Astrocyte of the spinal cord (primary cell): ENCODE results near the gene ZNF697.

Experiments
- DNase-seq: peaks from one replicate; pipeline ENCODE4 v3.0.0; 2011; ENCODE audit warnings: low read depth, low spot score
- H3K4me3 ChIP-seq: 2 replicates; pipeline ENCODE4 v1.5.1; 2011; ENCODE audit warnings: low read depth, mild to moderate bottlenecking, low read length, moderate library complexity
- in situ Hi-C: cut with HindIII; loops from 2 replicates; pipeline ENCODE4 v1.10.0; 2017; ENCODE audit warnings: low sequenced_read_pairs
- TF ChIP-seq, protein P1 (sequence below): IDR thresholded peaks from 2 replicates; pipeline ENCODE4 v1.5.1; 2012; ENCODE audit warnings: low read depth, mild to moderate bottlenecking, low read length, inconsistent platforms

The ZNF697 gene

DNA sequence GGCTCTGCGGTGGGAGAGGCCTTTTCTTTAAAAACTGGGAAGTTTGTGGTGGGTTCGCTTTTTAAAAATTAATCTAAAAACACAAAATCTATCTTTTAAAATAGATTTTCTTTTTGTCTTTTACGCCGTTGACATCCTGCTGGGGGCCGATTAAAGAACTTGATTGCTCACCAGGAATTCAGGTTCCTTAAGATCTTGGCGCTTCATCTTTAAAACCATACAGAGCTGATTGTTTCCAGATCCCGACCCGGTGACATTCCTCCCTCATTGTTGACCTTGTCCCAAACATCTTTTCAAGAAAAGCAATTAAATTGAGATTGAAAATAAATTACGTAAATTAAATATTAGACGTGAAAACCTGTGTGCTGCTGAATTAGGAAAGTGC is 546 bp upstream of the ZNF697 start:
- peak overlapping the region; percentile 93 for H3K4me3 ChIP-seq
- DNase-seq, result no peak
- TF ChIP-seq, protein P1, sequence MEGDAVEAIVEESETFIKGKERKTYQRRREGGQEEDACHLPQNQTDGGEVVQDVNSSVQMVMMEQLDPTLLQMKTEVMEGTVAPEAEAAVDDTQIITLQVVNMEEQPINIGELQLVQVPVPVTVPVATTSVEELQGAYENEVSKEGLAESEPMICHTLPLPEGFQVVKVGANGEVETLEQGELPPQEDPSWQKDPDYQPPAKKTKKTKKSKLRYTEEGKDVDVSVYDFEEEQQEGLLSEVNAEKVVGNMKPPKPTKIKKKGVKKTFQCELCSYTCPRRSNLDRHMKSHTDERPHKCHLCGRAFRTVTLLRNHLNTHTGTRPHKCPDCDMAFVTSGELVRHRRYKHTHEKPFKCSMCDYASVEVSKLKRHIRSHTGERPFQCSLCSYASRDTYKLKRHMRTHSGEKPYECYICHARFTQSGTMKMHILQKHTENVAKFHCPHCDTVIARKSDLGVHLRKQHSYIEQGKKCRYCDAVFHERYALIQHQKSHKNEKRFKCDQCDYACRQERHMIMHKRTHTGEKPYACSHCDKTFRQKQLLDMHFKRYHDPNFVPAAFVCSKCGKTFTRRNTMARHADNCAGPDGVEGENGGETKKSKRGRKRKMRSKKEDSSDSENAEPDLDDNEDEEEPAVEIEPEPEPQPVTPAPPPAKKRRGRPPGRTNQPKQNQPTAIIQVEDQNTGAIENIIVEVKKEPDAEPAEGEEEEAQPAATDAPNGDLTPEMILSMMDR, result no peak
- in situ Hi-C loops, result no loop called here

DNA sequence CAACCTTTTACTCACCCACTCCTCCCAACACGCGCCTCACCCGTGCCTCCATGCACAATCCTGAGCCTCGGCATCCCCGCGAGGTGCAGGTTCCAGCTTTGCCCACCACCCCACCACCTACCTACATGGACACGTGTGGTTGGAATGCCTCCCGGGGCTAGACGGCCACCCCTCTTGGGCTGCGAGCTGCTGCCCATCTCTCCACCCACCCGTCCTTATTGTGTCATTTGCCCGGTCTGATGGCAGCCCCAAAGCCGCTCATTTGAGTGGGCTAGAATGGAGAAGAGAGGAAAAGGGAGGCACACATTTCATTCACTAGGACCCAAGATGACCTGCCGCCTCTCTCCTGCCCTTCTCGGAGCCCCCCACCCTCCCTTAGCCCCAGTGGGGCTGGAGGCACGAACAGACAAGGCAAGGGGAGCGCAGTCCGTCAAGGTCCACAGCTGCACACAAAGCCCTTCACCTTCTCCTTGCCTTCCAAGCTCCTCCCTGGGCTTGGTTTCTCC is 785 bp downstream of the ZNF697 start:
- in situ Hi-C loops, result no loop called here
- TF ChIP-seq, protein P1, result no peak
- DNase-seq, result peak; percentile 15
- peak overlapping the region; percentile 93 for H3K4me3 ChIP-seq

DNA sequence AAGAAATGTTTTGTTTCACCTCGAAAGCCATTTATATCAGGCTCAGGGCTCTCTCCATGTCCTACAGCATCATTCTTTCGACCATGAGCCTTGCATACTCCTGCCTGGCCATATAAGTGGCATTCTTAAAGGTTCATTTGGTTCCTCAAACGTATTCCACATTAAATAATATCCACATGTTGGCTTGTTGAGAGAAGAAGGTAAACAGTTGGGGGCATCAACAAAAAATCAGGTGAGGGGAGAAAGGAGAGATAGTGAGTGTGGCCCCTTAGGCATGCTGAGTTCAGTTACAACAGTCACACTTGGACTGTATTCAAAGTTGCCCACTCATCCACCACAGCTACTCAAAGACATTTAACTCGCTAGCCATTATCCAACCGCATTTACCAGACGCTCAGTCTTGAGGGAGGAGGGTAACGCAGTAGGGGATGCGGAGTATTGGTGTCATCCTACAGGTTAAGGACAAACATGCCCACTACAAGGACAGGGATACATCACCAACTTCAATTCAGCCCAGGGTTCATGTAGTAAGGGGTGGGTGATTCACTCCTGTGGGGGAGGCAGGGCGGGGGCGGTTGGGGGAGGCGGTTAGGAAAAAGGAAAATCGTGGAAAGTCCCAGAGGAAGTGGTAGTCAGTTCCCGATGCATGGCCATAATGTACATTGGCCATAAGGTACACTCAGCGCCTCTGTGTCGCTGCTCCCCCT is 1.4 kb downstream of the ZNF697 start:
- TF ChIP-seq, protein P1, result no peak
- peak; percentile 83 for DNase-seq

DNA sequence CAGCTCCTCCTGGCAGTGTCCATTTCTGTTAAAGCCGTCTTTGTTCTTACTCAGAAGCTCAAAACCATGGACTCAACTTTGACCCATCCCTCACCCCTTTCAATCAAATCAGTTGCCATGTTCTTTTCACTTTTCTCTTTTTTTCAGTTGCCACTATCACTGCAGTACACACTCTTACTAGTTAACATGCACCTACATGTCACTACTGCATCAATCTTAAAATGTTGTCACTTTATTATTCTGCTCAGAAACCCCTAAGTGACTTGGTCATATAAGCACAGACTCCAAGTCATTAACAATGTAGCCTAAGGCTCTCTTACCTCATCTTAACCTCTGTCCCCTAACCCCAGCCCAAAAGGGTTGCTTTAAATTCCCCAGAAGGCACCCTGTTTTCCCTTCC is 9.0 kb downstream of the ZNF697 start:
- in situ Hi-C loops, result no loop called here
- DNase-seq, result no peak
- TF ChIP-seq, protein P1, result no peak
- H3K4me3 ChIP-seq, result no peak overlapping the region

More for the DNA sequence above, 1.4 kb downstream of the ZNF697 start:
- peak overlapping the region; percentile 93 for H3K4me3 ChIP-seq
- in situ Hi-C loops, result no loop called here

DNA sequence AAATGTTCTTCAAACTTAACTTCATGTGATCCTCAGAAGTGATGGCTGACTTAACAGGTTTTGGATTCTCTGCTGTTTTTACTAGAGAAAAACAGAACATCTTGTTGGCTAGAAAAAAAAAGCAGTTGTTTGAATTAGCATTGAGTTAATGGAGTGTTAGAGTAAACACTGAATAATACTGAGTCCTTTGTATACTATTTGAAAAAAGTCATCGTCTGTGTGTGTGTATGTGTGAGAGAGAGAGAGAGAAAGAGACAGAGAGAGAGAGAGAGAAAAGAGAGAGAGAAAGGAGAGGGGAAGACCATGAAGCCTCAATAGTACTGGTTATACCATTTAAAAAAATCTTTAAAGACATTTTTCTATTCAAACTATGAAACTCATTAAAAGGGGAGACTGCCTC is 10.4 kb downstream of the ZNF697 start:
- in situ Hi-C loops, result no loop called here
- TF ChIP-seq, protein P1, result no peak
- DNase-seq, result no peak
- no peak overlapping the region for H3K4me3 ChIP-seq

DNA sequence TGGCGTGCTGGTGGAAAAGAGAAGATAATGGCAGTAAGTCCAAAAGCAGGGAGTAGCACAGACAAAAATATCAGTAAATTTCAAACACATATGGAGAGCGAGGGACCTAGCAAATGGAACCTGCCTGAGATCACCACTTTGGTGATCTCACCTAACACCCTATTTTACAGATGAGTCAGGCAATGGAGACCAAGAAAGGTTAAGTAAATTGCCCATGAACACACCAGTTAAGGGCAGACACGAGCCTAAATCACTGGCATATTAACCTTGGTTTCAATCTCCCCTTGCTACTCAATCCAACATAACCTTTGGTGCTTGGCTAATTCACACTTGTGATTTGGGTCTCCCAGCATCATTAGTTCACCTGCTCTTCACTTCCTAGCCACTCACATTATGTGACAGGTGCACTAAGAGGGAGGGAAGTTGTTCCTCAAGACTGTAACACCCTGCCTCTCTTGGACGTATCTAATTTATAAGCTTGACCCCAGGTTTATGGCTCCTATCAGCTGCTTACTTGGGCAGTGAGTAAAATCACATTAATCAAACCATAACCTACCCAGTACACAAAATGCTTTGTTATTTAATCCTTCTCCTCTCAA is 11.5 kb downstream of the ZNF697 start:
- no peak overlapping the region for H3K4me3 ChIP-seq
- DNase-seq, result no peak
- TF ChIP-seq, protein P1, result no peak
- in situ Hi-C loops, result no loop called here
